ENCODE data around the gene CXADR. TPM values are rescaled to one million over a fixed set of nuclear protein-coding genes. Genes with fewer than 3 reads are reported as not detected.

Gene CXADR
- total RNA-seq, 4 donors from 2014 or later, result 1.3 to 29.9 (median 17.9) TPM

GRCh38 chr21:17613242-17613676 lies 100.4 kb downstream of the CXADR start:
- peak overlapping the region; percentile 91 to 96 for H3K27ac ChIP-seq
- H3K27me3 ChIP-seq, result no peaks in the 10 kb centered on the region
- intact Hi-C loops (cut with DNase I; ENCODE audit: low total_unique reads), result no loop called here
- H3K4me3 ChIP-seq, result peak overlapping the region; percentile 73 to 77
- peaks cover 0 to 6% of the 10 kb centered on the region in 2 donors for H3K4me1 ChIP-seq
- TF ChIP-seq CTCF (IDR thresholded peaks at IDR 0.05) (no peak), POLR2A (IDR thresholded peaks at IDR 0.05) (no peak)
- H3K36me3 ChIP-seq, result no peaks in the 10 kb centered on the region
- no peaks in the 10 kb centered on the region for H3K9me3 ChIP-seq
- DNase-seq, result peak; percentile 46 to 56

GRCh38 chr21:17616831-17617230 lies 104.0 kb downstream of the CXADR start:
- no peaks in the 10 kb centered on the region for H3K9me3 ChIP-seq
- H3K4me3 ChIP-seq, result no peak overlapping the region
- H3K27me3 ChIP-seq, result no peaks in the 10 kb centered on the region
- TF ChIP-seq POLR2A (IDR thresholded peaks at IDR 0.05), result no peak
- TF ChIP-seq CTCF (IDR thresholded peaks at IDR 0.05), result no peak
- H3K36me3 ChIP-seq, result no peaks in the 10 kb centered on the region
- peak in 1 of 2 donors; percentile 52 for DNase-seq
- H3K27ac ChIP-seq, result peak overlapping the region; percentile 30 to 51
- intact Hi-C loops (cut with DNase I; ENCODE audit: low total_unique reads), result no loop called here
- H3K4me1 ChIP-seq, result peaks cover 0 to 6% of the 10 kb centered on the region in 2 donors

DNA sequence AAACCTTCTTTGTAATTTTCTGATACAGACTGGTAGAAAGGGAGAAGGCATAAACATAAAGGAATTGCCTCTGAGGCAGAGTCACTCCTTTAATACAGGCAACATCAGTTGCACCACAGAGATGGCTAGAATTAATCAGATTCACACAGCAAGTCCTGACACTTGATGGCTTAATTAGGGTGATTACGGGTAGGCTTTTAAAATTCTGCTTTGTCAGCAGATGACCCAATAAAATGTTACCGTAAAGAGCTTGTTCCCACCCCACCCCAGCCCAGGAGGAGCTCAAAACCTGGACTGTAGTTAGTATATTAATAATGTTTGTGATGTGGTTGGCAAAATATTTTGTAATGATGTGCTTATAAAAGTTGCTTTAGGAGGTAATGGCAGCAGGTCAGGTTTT lies 109.2 kb downstream of the CXADR start:
- no peaks in the 10 kb centered on the region for H3K36me3 ChIP-seq
- H3K27ac ChIP-seq, result no peak overlapping the region
- H3K27me3 ChIP-seq, result no peaks in the 10 kb centered on the region
- intact Hi-C loops (cut with DNase I; ENCODE audit: low total_unique reads), result no loop called here
- TF ChIP-seq CTCF (IDR thresholded peaks at IDR 0.05) (no peak), POLR2A (IDR thresholded peaks at IDR 0.05) (no peak)
- H3K4me1 ChIP-seq, result peaks cover 0 to 3% of the 10 kb centered on the region in 2 donors
- DNase-seq, result no peak
- H3K9me3 ChIP-seq, result no peaks in the 10 kb centered on the region
- no peak overlapping the region for H3K4me3 ChIP-seq

GRCh38 chr21:17631195-17631594 lies 118.4 kb downstream of the CXADR start:
- H3K36me3 ChIP-seq, result no peaks in the 10 kb centered on the region
- no peaks in the 10 kb centered on the region for H3K4me1 ChIP-seq
- no peak overlapping the region for H3K4me3 ChIP-seq
- peak in 1 of 2 donors; percentile 22 for DNase-seq
- H3K27ac ChIP-seq, result peak overlapping the region; percentile 15 to 49
- intact Hi-C loops (cut with DNase I; ENCODE audit: low total_unique reads), result no loop called here
- no peaks in the 10 kb centered on the region for H3K9me3 ChIP-seq
- no peak for TF ChIP-seq CTCF (IDR thresholded peaks at IDR 0.05)
- H3K27me3 ChIP-seq, result no peaks in the 10 kb centered on the region

DNA sequence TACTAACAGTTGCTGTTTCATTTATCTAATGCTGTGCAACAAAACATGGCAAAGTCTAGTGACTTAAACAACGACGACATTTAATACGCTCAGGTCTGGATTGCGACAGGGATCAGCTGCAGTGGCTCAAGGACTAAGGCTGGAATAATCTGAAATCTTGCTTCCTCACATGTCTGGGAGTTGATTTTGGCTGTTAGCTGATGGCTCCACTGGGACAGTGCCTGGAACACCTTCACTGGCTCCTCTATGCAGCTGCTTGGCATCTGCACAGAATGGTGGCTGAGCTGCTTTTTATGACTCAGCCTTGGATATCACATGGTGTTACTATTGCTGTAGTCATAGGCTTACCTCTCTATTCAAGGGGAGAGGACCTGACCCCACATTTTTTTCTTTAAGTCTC lies 123.9 kb downstream of the CXADR start:
- DNase-seq, result no peak
- Histone ChIP-seq H3K36me3 (no peaks in the 10 kb centered on the region), H3K27me3 (no peaks in the 10 kb centered on the region), H3K9me3 (no peaks in the 10 kb centered on the region), H3K4me1 (no peaks in the 10 kb centered on the region), H3K4me3 (no peak overlapping the region), H3K27ac (no peak overlapping the region)
- TF ChIP-seq CTCF (IDR thresholded peaks at IDR 0.05) (no peak), POLR2A (IDR thresholded peaks at IDR 0.05) (no peak)
- intact Hi-C loops (cut with DNase I; ENCODE audit: low total_unique reads), result no loop called here

Measured in uterus (tissue), 4 donors.